K562 (cell line): ENCODE data around the gene METTL25B. TPM values are rescaled to one million over a fixed set of nuclear protein-coding genes. Genes with fewer than 3 reads are reported as not detected.

Source experiments
- HNRNPUL1 ChIP-seq: fragments of 200-400 bp; formaldehyde crosslinking; IDR thresholded peaks from 2 replicates; pipeline ENCODE4 v1.6.1; 2017; ENCODE audit warnings: low read length
- JUN ChIP-seq, 2 experiments: sonication (generic) in 1 of 2; formaldehyde crosslinking in 1 of 2; IDR thresholded peaks; 2 replicates each; pipeline versions ENCODE4 v1.6.1 to v1.8.0; 2012 to 2022; ENCODE audit warnings: borderline replicate concordance in 2 of 2, mild to moderate bottlenecking in 2 of 2, improper control_type of control experiment in 1 of 2, low read depth in 1 of 2, low read length in 1 of 2, missing genetic modification reagents in 1 of 2
- JUND ChIP-seq, 2 experiments: IDR thresholded peaks; 2 replicates in 1 of 2; 3 replicates in 1 of 2; pipeline ENCODE4 v1.6.1; 2011; ENCODE audit warnings: borderline replicate concordance in 2 of 2, low read depth in 2 of 2, low read length in 2 of 2, improper control_type of control experiment in 1 of 2, missing biosample characterization in 1 of 2, missing genetic modification characterization in 1 of 2, missing genetic modification reagents in 1 of 2
- MAFG ChIP-seq: fragments of 450-650 bp; conservative IDR thresholded peaks from 2 replicates; pipeline ENCODE4 v1.6.1; 2016; ENCODE audit warnings: missing genetic modification characterization, missing compliant biosample characterization
- MED1 ChIP-seq: sonication (generic); formaldehyde crosslinking; IDR thresholded peaks from 2 replicates; pipeline ENCODE4 v1.8.1; 2023; ENCODE audit warnings: missing genetic modification reagents, borderline replicate concordance
- MTA1 ChIP-seq: fragments of 450-650 bp; IDR thresholded peaks from 2 replicates; pipeline ENCODE4 v1.6.1; 2017; ENCODE audit warnings: borderline replicate concordance
- MTA2 ChIP-seq: fragments of 450-650 bp; IDR thresholded peaks from 2 replicates; pipeline ENCODE4 v1.6.1; 2016; ENCODE audit warnings: low read depth
- NFXL1 ChIP-seq: fragments of 450-650 bp; formaldehyde crosslinking; IDR thresholded peaks from 2 replicates; pipeline ENCODE4 v1.4.0; 2021; ENCODE audit warnings: mild to moderate bottlenecking
- PPARD ChIP-seq: fragments of 250-450 bp; sonication (Bioruptor Pico); IDR thresholded peaks from 2 replicates; pipeline ENCODE4 v1.8.0; 2022; ENCODE audit warnings: inconsistent platforms, mild to moderate bottlenecking, moderate library complexity
- TAF9B ChIP-seq: fragments of 450-650 bp; IDR thresholded peaks from 2 replicates; pipeline ENCODE4 v1.6.1; 2018; ENCODE audit warnings: mild to moderate bottlenecking; ENCODE audit not compliant: partially characterized antibody
- THRAP3 ChIP-seq: fragments of 450-650 bp; IDR thresholded peaks from 2 replicates; pipeline ENCODE4 v1.6.1; 2016; ENCODE audit warnings: mild to moderate bottlenecking, inconsistent platforms, borderline replicate concordance
- TSHZ1 ChIP-seq: fragments of 250-450 bp; sonication (Bioruptor Pico); IDR thresholded peaks from 2 replicates; pipeline ENCODE4 v1.4.0; 2020; ENCODE audit warnings: mild to moderate bottlenecking, moderate library complexity
- U2AF1 ChIP-seq: fragments of 200-400 bp; formaldehyde crosslinking; optimal IDR thresholded peaks from 2 replicates; pipeline ENCODE3; 2017; ENCODE audit warnings: mild to moderate bottlenecking, low read depth, low read length, moderate library complexity
- ZNF184 ChIP-seq: sonication (generic); formaldehyde crosslinking; IDR thresholded peaks from 2 replicates; pipeline ENCODE4 v1.5.0; 2020; ENCODE audit warnings: missing genetic modification reagents
- ZNF354B ChIP-seq: fragments of 250-450 bp; sonication (Bioruptor Pico); IDR thresholded peaks from 2 replicates; pipeline ENCODE4 v1.4.0; 2020
- ZNF639 ChIP-seq, 2 experiments: fragments of 200-800 bp in 1 of 2; sonication (Bioruptor generic) in 1 of 2; sonication (generic) in 1 of 2; formaldehyde crosslinking in 1 of 2; IDR thresholded peaks in 1 of 2; conservative IDR thresholded peaks in 1 of 2; 2 replicates each; pipeline versions ENCODE4 v1.5.0 to v1.6.1; 2016 to 2020; ENCODE audit warnings: missing compliant biosample characterization in 1 of 2, missing genetic modification characterization in 1 of 2, missing genetic modification reagents in 1 of 2
- ZNF695 ChIP-seq: fragments of 450-650 bp; formaldehyde crosslinking; IDR thresholded peaks from 2 replicates; pipeline ENCODE4 v1.4.0; 2020; ENCODE audit warnings: mild to moderate bottlenecking, moderate library complexity
- polyA plus RNA-seq, 8 experiments: library from polyadenylated mRNA; depleted of rRNA in 4 of 8; stranded (reverse) in 5 of 8; unstranded in 3 of 8; fragments of >200 nt; fragmentation: Nextera tagmentation in 2 of 8; fragmentation: Illumina TruSeq in 1 of 8; extraction: Ambion mirVana in 2 of 8; extraction: Trizol in 1 of 8; gene quantifications; 2 replicates each; pipeline versions ENCODE4 v1.2.1 to v1.2.3, GENCODE V29; 2011 to 2014; ENCODE audit warnings: inconsistent platforms in 1 of 8, missing spikeins in 1 of 8
- total RNA-seq, 7 experiments: library from RNA; depleted of rRNA in 6 of 7; stranded (reverse); fragments of >200 nt in 6 of 7; fragmentation: Illumina TruSeq in 2 of 7; extraction: Trizol in 2 of 7; gene quantifications; 2 replicates each; pipeline versions ENCODE4 v1.2.1 to v1.2.3, GENCODE V29; 2011 to 2021; ENCODE audit warnings: low replicate concordance in 1 of 7
- TF ChIP-seq, protein P1 (sequence below): sonication (generic); formaldehyde crosslinking; IDR thresholded peaks from 2 replicates; pipeline ENCODE4 v1.8.1; 2023; ENCODE audit warnings: mild to moderate bottlenecking, missing genetic modification reagents, moderate library complexity
- TF ChIP-seq, protein P2 (sequence below): IDR thresholded peaks from 2 replicates; pipeline ENCODE4 v1.6.1; 2014; ENCODE audit warnings: antibody characterized with exemption

The METTL25B gene
- total and polyA plus RNA-seq, 9 of the 15 experiments (the other 6 are each of a cell fraction or from before 2014, with no cell fraction given): 7.7 to 48.3 (median 33.1) TPM

- TF ChIP-seq ZNF695 (CRISPR knock-in tag): no peak
- TF ChIP-seq JUND (IDR thresholded peaks at IDR 0.05; ENCODE audit: borderline replicate concordance, low read depth, low read length): no peak
- TF ChIP-seq JUND (tag; IDR thresholded peaks at IDR 0.05; ENCODE audit: borderline replicate concordance, low read depth, low read length): no peak; the same call in 2 of the 3 replicates
- no peak for TF ChIP-seq NFXL1 (CRISPR knock-in tag)
- TF ChIP-seq PPARD (CRISPR knock-in tag): no peak
- TF ChIP-seq, protein P1, sequence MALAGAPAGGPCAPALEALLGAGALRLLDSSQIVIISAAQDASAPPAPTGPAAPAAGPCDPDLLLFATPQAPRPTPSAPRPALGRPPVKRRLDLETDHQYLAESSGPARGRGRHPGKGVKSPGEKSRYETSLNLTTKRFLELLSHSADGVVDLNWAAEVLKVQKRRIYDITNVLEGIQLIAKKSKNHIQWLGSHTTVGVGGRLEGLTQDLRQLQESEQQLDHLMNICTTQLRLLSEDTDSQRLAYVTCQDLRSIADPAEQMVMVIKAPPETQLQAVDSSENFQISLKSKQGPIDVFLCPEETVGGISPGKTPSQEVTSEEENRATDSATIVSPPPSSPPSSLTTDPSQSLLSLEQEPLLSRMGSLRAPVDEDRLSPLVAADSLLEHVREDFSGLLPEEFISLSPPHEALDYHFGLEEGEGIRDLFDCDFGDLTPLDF: peak; percentile 48; the same call in 1 of the 2 replicates
- TF ChIP-seq ZNF184: no peak
- no peak for TF ChIP-seq JUN (IDR thresholded peaks at IDR 0.05; ENCODE audit: borderline replicate concordance, low read depth, low read length)
- no peak for TF ChIP-seq JUN (CRISPR knock-in tag; IDR thresholded peaks at IDR 0.05; ENCODE audit: borderline replicate concordance)
- no peak for TF ChIP-seq TAF9B
- TF ChIP-seq ZNF639 (CRISPR knock-in tag; conservative IDR thresholded peaks at IDR 0.05 in 1 of 2, IDR thresholded peaks at IDR 0.05 in 1 of 2): no peak
- TF ChIP-seq U2AF1: no peak
- no peak for TF ChIP-seq MED1 (CRISPR knock-in tag)
- no peak for TF ChIP-seq TSHZ1 (CRISPR knock-in tag)
- TF ChIP-seq, protein P2, sequence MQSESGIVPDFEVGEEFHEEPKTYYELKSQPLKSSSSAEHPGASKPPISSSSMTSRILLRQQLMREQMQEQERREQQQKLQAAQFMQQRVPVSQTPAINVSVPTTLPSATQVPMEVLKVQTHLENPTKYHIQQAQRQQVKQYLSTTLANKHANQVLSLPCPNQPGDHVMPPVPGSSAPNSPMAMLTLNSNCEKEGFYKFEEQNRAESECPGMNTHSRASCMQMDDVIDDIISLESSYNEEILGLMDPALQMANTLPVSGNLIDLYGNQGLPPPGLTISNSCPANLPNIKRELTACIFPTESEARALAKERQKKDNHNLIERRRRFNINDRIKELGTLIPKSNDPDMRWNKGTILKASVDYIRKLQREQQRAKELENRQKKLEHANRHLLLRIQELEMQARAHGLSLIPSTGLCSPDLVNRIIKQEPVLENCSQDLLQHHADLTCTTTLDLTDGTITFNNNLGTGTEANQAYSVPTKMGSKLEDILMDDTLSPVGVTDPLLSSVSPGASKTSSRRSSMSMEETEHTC: no peak
- no peak for TF ChIP-seq ZNF354B (CRISPR knock-in tag)
- peak; percentile 32 for TF ChIP-seq MTA2
- no peak for TF ChIP-seq HNRNPUL1
- no peak for TF ChIP-seq THRAP3
- no peak for TF ChIP-seq MAFG
- TF ChIP-seq MTA1: peak; percentile 23; the same call in 1 of the 2 replicates
These were observed 44.6 kb downstream of the METTL25B start (continued) for GRCh38 chr1:156772728-156773497.
